GM12865 (cell line): ENCODE measurements around the gene OR2G3.
A peak's percentile ranks its signal among the peaks of the same experiment; 100 is the strongest.

Experiments
- DNase-seq: peaks from one replicate; pipeline ENCODE4 v3.0.0; 2010; ENCODE audit warnings: low read depth
- H3K4me3 ChIP-seq: 2 replicates; pipeline ENCODE4 v1.5.1; 2011; ENCODE audit warnings: mild to moderate bottlenecking, low read depth, low read length, control low read depth
- TF ChIP-seq, protein P1 (sequence below): IDR thresholded peaks from 2 replicates; pipeline ENCODE4 v1.5.1; 2011; ENCODE audit warnings: low read length, control low read depth, low read depth, inconsistent platforms; ENCODE audit not compliant: insufficient read depth; ENCODE audit errors: missing control alignments

The OR2G3 gene

DNA sequence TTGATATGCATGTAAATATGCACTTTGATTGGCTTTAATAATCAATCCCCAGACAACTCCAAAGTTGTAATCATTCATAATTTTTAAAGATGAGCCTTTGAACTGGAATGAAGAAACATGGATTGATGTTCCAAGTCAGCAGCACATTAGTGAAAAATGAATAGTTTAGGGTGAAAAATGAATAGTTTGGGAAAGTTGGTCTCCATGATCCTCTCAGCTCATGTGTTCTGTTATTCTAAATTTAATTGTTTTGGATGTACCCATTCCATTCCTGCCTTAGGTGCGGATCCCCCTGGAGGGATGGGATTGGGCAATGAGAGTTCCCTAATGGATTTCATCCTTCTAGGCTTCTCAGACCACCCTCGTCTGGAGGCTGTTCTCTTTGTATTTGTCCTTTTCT lies at the start of gene OR2G3:
OR2G3 (plus strand) TSS at position 301 of the 400 bp plus-strand sequence; CDS start at position 301, 0 bp downstream.
- DNase-seq: no peak
- TF ChIP-seq, protein P1, sequence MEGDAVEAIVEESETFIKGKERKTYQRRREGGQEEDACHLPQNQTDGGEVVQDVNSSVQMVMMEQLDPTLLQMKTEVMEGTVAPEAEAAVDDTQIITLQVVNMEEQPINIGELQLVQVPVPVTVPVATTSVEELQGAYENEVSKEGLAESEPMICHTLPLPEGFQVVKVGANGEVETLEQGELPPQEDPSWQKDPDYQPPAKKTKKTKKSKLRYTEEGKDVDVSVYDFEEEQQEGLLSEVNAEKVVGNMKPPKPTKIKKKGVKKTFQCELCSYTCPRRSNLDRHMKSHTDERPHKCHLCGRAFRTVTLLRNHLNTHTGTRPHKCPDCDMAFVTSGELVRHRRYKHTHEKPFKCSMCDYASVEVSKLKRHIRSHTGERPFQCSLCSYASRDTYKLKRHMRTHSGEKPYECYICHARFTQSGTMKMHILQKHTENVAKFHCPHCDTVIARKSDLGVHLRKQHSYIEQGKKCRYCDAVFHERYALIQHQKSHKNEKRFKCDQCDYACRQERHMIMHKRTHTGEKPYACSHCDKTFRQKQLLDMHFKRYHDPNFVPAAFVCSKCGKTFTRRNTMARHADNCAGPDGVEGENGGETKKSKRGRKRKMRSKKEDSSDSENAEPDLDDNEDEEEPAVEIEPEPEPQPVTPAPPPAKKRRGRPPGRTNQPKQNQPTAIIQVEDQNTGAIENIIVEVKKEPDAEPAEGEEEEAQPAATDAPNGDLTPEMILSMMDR: no peak
- no peak within 1 kb of the TSS for H3K4me3 ChIP-seq

GRCh38 chr1:247557926-247558674 lies 47.3 kb upstream of the OR2G3 start:
- TF ChIP-seq, protein P1: no peak

GRCh38 chr1:247561711-247562110 lies 43.7 kb upstream of the OR2G3 start:
- TF ChIP-seq, protein P1: no peak
- no peak overlapping the region for H3K4me3 ChIP-seq

More at GRCh38 chr1:247557926-247558674, 47.3 kb upstream of the OR2G3 start:
- no peak for DNase-seq
- H3K4me3 ChIP-seq: no peak overlapping the region

DNA sequence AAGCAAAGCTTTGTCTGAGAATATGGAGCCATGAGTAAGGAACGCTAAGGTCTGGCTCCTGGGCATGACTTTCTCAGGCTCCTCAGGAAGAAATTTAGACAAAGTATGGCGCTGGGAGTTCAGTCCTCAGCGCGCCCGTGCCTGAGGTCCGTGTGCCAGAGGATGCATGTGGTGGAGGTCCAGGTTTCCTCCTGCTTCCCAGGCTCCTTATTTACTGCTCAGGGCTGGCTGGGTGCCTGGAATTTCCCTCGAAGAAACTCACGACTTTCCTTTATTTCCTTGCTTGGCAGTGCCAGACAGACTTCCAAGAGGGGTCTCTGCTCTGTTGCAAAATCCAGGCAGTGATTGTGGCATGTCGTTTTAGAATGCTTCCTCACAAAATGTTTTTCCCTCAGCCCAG lies 43.2 kb upstream of the OR2G3 start:
- no peak for DNase-seq
- TF ChIP-seq, protein P1: no peak
- H3K4me3 ChIP-seq: no peak overlapping the region

More at GRCh38 chr1:247561711-247562110, 43.7 kb upstream of the OR2G3 start:
- no peak for DNase-seq

GRCh38 chr1:247574236-247574635 lies 31.1 kb upstream of the OR2G3 start:
- TF ChIP-seq, protein P1: no peak
- DNase-seq: no peak
- no peak overlapping the region for H3K4me3 ChIP-seq

DNA sequence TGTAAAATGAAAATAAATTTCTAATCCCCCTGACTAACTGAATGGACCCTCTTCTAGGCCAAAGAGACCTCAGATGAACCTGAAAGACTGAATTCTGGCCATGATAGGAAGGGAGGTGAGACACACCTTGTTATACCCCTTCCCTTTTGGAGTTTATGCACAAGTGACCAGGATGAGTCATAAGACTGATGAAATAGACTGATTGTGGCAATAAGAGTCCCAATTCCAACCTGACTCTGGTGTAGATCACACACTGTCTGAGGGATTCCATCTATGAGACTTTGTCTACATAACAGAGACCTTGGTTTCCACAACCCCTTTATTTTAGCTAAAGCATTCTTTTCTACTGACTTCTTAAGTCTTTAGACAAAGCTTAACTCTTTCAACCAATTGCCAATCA lies 30.7 kb upstream of the OR2G3 start:
- DNase-seq: no peak
- H3K4me3 ChIP-seq: no peak overlapping the region
- TF ChIP-seq, protein P1: no peak

- DNase-seq: peak; percentile 25
- H3K4me3 ChIP-seq: no peak overlapping the region
- TF ChIP-seq, protein P1: peak; percentile 30
Observed at GRCh38 chr1:247576514-247576913, 28.9 kb upstream of the OR2G3 start.
